ENCODE measurements around the gene ADNP. TPM values are rescaled to one million over a fixed set of nuclear protein-coding genes. Genes with fewer than 3 reads are reported as not detected.

ADNP gene
- total and polyA plus RNA-seq, 2 of the 13 experiments (the other 11 are each of a cell fraction or from before 2014, with no cell fraction given) = 21.0 to 21.5 TPM

- TF ChIP-seq GLMP (CRISPR knock-in tag; IDR thresholded peaks at IDR 0.05; ENCODE audit: borderline replicate concordance) = no peak
- TF ChIP-seq RNF2 (conservative IDR thresholded peaks at IDR 0.05; ENCODE audit: low read depth) = peak; percentile 80
- TF ChIP-seq IRF9 (CRISPR knock-in tag; IDR thresholded peaks at IDR 0.05; ENCODE audit: borderline replicate concordance) = peak; percentile 78
- TF ChIP-seq FUBP1 (CRISPR knock-in tag; IDR thresholded peaks at IDR 0.05; ENCODE audit: borderline replicate concordance) = no peak
- TF ChIP-seq WIZ (CRISPR knock-in tag; IDR thresholded peaks at IDR 0.05) = peak; percentile 96
- TF ChIP-seq RAD21 (CRISPR knock-in tag; IDR thresholded peaks at IDR 0.05) = 0 out of 2 replicates have a peak, but pooled peaks have one; percentile 42
- TF ChIP-seq EED (CRISPR knock-in tag; IDR thresholded peaks at IDR 0.05) = peak; percentile 77; the same call in 1 of the 2 replicates
- TF ChIP-seq ZNF317 (CRISPR knock-in tag; IDR thresholded peaks at IDR 0.05) = peak; percentile 84
- TF ChIP-seq ZNF251 (CRISPR knock-in tag; IDR thresholded peaks at IDR 0.05) = peak; percentile 23; the same call in 1 of the 2 replicates
- no peak for TF ChIP-seq ZMYM3 (CRISPR knock-in tag; IDR thresholded peaks at IDR 0.05)
- 0 out of 2 replicates have a peak, but pooled peaks have one; percentile 13 for TF ChIP-seq TFDP1 (CRISPR knock-in tag; IDR thresholded peaks at IDR 0.05; ENCODE audit: borderline replicate concordance)
- peak; percentile 80; the same call in 1 of the 2 replicates for TF ChIP-seq ZNF891 (CRISPR knock-in tag; IDR thresholded peaks at IDR 0.05)
- TF ChIP-seq SP140L (CRISPR knock-in tag; IDR thresholded peaks at IDR 0.05; ENCODE audit: borderline replicate concordance) = 0 out of 2 replicates have a peak, but pooled peaks have one; percentile 17
- TF ChIP-seq ZNF530 (CRISPR knock-in tag; IDR thresholded peaks at IDR 0.05; ENCODE audit: low read depth) = no peak
- no peak; the same call in 1 of the 2 replicates for TF ChIP-seq MEF2D (CRISPR knock-in tag; IDR thresholded peaks at IDR 0.05)
- TF ChIP-seq ZNF782 (CRISPR knock-in tag; IDR thresholded peaks at IDR 0.05; ENCODE audit: borderline replicate concordance) = peak; percentile 78
- peak; percentile 30; the same call in 1 of the 2 replicates for TF ChIP-seq GMEB1 (CRISPR knock-in tag; IDR thresholded peaks at IDR 0.05; ENCODE audit: borderline replicate concordance)
- TF ChIP-seq SIX1 (CRISPR knock-in tag; IDR thresholded peaks at IDR 0.05; ENCODE audit: borderline replicate concordance) = no peak
- no peak for TF ChIP-seq NFATC3 (CRISPR knock-in tag; IDR thresholded peaks at IDR 0.05)
These were observed 27.6 kb upstream of the ADNP start, which contains the start of gene MOCS3 (continued) for GRCh38 chr20:50958615-50959542.

Data from HepG2 (cell line).